A549 treated with ZK216348 at 1 μM for 4 hours (cell line): ENCODE measurements around the gene SHB. TPM values are rescaled to one million over a fixed set of nuclear protein-coding genes. Genes with fewer than 3 reads are reported as not detected.

Experiments used
- total RNA-seq: library from RNA; stranded (reverse); fragments of 200-300 nt; extraction: Qiagen RNA extraction; gene quantifications from 5 replicates; pipeline ENCODE4 v1.2.3, GENCODE V29; 2022; ENCODE audit warnings: low read depth

SHB gene
- 32.2 to 52.8 TPM (median 47.3 TPM) in 5 replicates for total RNA-seq

GRCh38 chr9:38068701-38069628 is at the start of gene SHB:
Gene SHB (minus strand): TSS chr9:38069227. CDS start chr9:38068645, 582 bp downstream.

GRCh38 chr9:37903647-37904444 is 165.2 kb downstream of the SHB start, which contains the start of gene SLC25A51:
Gene SLC25A51 (minus strand): TSS chr9:37904127. CDS start chr9:37888550, 15,577 bp downstream.

Other genes with a start within 250 kb of the SHB start
- gene SLC25A51, start 165.1 kb downstream of the SHB start, total RNA-seq = 16.9 to 21.0 TPM (median 18.4 TPM) in 5 replicates